Gastrocnemius medialis (tissue), 4 donors: ENCODE results near the gene GPR141. TPM values are rescaled to one million over a fixed set of nuclear protein-coding genes. Genes with fewer than 3 reads are reported as not detected.

Source experiments
- ATAC-seq, 2 donors: fragments of 150-250 bp; one replicate each; pipeline ENCODE4 v1.9.1; 2016
- DNase-seq, 2 donors: peaks; one replicate each; pipeline ENCODE4 v3.0.0-alpha.2; 2019
- H3K27ac ChIP-seq, 4 donors: fragments of 200-600 bp; sonication (generic); 1 replicate in 1 of 4; 2 replicates in 3 of 4; pipeline ENCODE4 v1.5.1; 2016 to 2018; ENCODE audit warnings: mild to moderate bottlenecking in 2 of 4, moderate library complexity in 1 of 4
- H3K27me3 ChIP-seq, 3 donors: fragments of 200-600 bp; sonication (generic) in 2 of 3; 1 replicate in 1 of 3; 2 replicates in 2 of 3; pipeline versions ENCODE4 v1.5.1 to v1.6.0; 2016 to 2019; ENCODE audit warnings: mild to moderate bottlenecking in 1 of 3, moderate library complexity in 1 of 3
- H3K36me3 ChIP-seq, 2 donors: fragments of 200-600 bp; sonication (generic) in 1 of 2; one replicate each; pipeline ENCODE4 v1.5.1; 2017 to 2018
- H3K4me1 ChIP-seq, 2 donors: fragments of 200-600 bp; sonication (generic) in 1 of 2; one replicate each; pipeline ENCODE4 v1.5.1; 2016 to 2017; ENCODE audit warnings: mild to moderate bottlenecking in 2 of 2
- H3K4me3 ChIP-seq, 4 donors: fragments of 200-600 bp; sonication (generic) in 3 of 4; 1 replicate in 1 of 4; 2 replicates in 3 of 4; pipeline ENCODE4 v1.5.1; 2016 to 2019; ENCODE audit warnings: mild to moderate bottlenecking in 2 of 4
- H3K9me3 ChIP-seq, 3 donors: fragments of 200-600 bp; sonication (generic) in 2 of 3; 1 replicate in 1 of 3; 2 replicates in 2 of 3; pipeline ENCODE4 v1.5.1; 2016 to 2019
- POLR2A ChIP-seq, 2 donors: fragments of 450-650 bp; IDR thresholded peaks; one replicate each; pipeline ENCODE4 v1.6.1; 2017; ENCODE audit warnings: antibody characterized with exemption in 2 of 2, mild to moderate bottlenecking in 2 of 2, moderate library complexity in 2 of 2
- in situ Hi-C, 4 donors: fragments of 200-750 bp; cut with MboI; loops; one replicate each; pipeline versions ENCODE4 v1.15.0 to v1.8.0; 2017; ENCODE audit warnings: low sequenced_read_pairs in 4 of 4
- intact Hi-C: fragments of 100-400 bp; cut with DNase I; formaldehyde crosslinking; loops from one replicate; pipeline ENCODE4 v1.15.1; 2023; ENCODE audit warnings: low total_unique reads
- total RNA-seq, 4 donors: library from RNA; depleted of rRNA; stranded (reverse); fragments of >200 nt; gene quantifications; one replicate each; pipeline versions ENCODE4 v1.1.0 to v1.2.3, GENCODE V29; 2016
- TF ChIP-seq, protein P1 (sequence below), 5 experiments: fragments of 450-650 bp in 3 of 5; fragments of 200-600 bp in 2 of 5; sonication (generic) in 2 of 5; IDR thresholded peaks in 4 of 5; conservative IDR thresholded peaks in 1 of 5; 1 replicate in 4 of 5; 2 replicates in 1 of 5; pipeline ENCODE4 v1.5.1; 2016 to 2019; ENCODE audit warnings: antibody characterized with exemption in 5 of 5, mild to moderate bottlenecking in 3 of 5, moderate library complexity in 3 of 5

GPR141 gene
- total RNA-seq, result not detected

GRCh38 chr7:37683246-37684120 is at the start of gene GPR141:
Gene GPR141, plus strand, starts transcription at chr7:37683766. Its CDS starts 56,628 bp downstream, at chr7:37740394.
- Histone ChIP-seq H3K27ac (no peak within 1 kb of the TSS), H3K36me3 (no peaks in the 10 kb centered on the region), H3K27me3 (no peaks in the 10 kb centered on the region), H3K4me3 (no peak within 1 kb of the TSS), H3K4me1 (no peaks in the 10 kb centered on the region), H3K9me3 (no peaks in the 10 kb centered on the region)
- TF ChIP-seq, protein P1, sequence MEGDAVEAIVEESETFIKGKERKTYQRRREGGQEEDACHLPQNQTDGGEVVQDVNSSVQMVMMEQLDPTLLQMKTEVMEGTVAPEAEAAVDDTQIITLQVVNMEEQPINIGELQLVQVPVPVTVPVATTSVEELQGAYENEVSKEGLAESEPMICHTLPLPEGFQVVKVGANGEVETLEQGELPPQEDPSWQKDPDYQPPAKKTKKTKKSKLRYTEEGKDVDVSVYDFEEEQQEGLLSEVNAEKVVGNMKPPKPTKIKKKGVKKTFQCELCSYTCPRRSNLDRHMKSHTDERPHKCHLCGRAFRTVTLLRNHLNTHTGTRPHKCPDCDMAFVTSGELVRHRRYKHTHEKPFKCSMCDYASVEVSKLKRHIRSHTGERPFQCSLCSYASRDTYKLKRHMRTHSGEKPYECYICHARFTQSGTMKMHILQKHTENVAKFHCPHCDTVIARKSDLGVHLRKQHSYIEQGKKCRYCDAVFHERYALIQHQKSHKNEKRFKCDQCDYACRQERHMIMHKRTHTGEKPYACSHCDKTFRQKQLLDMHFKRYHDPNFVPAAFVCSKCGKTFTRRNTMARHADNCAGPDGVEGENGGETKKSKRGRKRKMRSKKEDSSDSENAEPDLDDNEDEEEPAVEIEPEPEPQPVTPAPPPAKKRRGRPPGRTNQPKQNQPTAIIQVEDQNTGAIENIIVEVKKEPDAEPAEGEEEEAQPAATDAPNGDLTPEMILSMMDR (IDR thresholded peaks at IDR 0.05 in 4 of 5, conservative IDR thresholded peaks at IDR 0.05 in 1 of 5), result no peak
- TF ChIP-seq POLR2A (IDR thresholded peaks at IDR 0.05), result no peak
- ATAC-seq (no peak), DNase-seq (no peak)
- in situ Hi-C loops (no loop called here), intact Hi-C loops (no loop called here)

DNA sequence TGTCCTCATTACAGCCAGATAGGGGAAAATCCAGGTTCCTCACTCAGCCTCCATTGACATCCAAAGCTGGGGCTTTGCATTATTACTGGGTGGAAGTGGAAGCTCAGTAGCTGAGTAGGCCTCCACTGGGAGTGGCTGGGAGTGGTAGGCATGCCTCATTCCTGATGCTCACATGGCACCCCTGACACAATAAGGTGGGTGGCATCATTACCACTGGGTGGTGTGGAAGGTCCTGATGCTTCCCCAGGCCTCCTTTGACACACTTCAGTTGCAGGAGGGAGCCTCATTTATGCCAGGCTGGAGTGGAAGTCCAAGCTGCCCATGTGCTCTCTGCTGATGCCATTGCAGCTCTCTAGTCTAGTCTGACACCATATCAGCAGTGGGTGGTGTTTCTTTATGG is 48.2 kb upstream of the GPR141 start:
- Histone ChIP-seq H3K27me3 (no peaks in the 10 kb centered on the region), H3K4me1 (no peaks in the 10 kb centered on the region), H3K36me3 (no peaks in the 10 kb centered on the region), H3K4me3 (no peak overlapping the region), H3K9me3 (no peaks in the 10 kb centered on the region), H3K27ac (no peak overlapping the region)
- no peak for ATAC-seq
- intact Hi-C loops (no loop called here), in situ Hi-C loops (no loop called here)
- no peak for TF ChIP-seq POLR2A (IDR thresholded peaks at IDR 0.05)
- TF ChIP-seq, protein P1 (IDR thresholded peaks at IDR 0.05 in 4 of 5, conservative IDR thresholded peaks at IDR 0.05 in 1 of 5), result no peak
- no peak for DNase-seq

DNA sequence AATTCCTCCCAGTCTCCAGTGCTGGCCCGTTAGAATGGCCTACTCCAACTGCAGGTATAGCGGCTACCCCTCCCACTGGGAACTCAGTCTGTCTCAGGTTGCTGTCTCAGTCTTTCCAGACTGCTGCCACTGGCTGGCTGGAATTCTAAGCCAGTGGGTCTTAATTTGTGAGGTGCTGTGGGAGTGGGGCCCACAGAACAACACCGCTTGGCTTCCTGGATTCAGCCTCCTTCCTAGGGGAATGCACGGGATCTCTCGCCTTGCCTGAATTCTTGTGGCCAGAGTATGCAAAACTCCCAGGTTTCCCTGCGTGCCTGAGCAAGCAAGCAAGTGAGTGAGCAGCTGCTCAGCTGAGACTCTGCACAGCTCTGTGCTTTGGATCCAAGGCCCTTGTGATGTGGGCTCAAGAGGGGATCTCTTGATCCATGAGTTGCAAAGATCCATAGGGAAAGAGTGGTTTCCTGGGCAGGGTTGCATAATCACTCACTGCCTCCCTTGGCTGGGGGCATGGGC is 41.5 kb upstream of the GPR141 start:
- in situ Hi-C loops, result no loop called here
- TF ChIP-seq, protein P1 (IDR thresholded peaks at IDR 0.05 in 4 of 5, conservative IDR thresholded peaks at IDR 0.05 in 1 of 5), result no peak
- no peaks in the 10 kb centered on the region for H3K36me3 ChIP-seq
- no peak overlapping the region for H3K4me3 ChIP-seq
- no peak overlapping the region for H3K27ac ChIP-seq
- H3K9me3 ChIP-seq, result no peaks in the 10 kb centered on the region
- H3K27me3 ChIP-seq, result no peaks in the 10 kb centered on the region
- H3K4me1 ChIP-seq, result no peaks in the 10 kb centered on the region
- ATAC-seq, result no peak
- intact Hi-C loops, result no loop called here
- DNase-seq, result no peak

DNA sequence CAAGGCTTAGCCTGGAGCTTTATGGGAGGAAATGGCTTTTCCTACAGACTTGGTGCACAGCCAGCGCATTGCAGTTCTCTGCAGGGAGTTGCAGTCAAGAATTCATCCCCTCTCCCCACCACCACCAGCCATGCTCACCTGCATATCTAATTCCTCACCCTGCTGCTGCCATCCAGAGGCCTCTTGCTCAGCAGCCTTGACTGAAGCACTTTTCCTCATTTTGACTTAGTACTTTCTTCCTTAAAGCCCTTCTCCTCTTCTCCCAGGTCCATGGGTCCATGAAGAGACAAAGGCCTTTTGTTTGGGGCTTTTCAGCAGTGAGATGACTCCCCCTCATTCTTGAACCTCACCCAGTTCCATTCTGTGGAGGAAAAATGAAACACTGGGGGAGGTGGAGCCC is 39.7 kb upstream of the GPR141 start:
- Histone ChIP-seq H3K4me1 (no peaks in the 10 kb centered on the region), H3K36me3 (no peaks in the 10 kb centered on the region), H3K4me3 (no peak overlapping the region), H3K27ac (no peak overlapping the region), H3K27me3 (no peaks in the 10 kb centered on the region), H3K9me3 (no peaks in the 10 kb centered on the region)
- no peak for DNase-seq
- no peak for TF ChIP-seq POLR2A (IDR thresholded peaks at IDR 0.05)
- TF ChIP-seq, protein P1 (IDR thresholded peaks at IDR 0.05 in 4 of 5, conservative IDR thresholded peaks at IDR 0.05 in 1 of 5), result no peak
- intact Hi-C loops (no loop called here), in situ Hi-C loops (no loop called here)
- no peak for ATAC-seq
